22Rv1 (cell line): Measurements from ENCODE around the gene LSM2.

Experiments
- CTCF ChIP-seq: fragments of 450-650 bp; IDR thresholded peaks from 2 replicates; pipeline ENCODE4 v1.5.1; 2017; ENCODE audit warnings: mild to moderate bottlenecking
- ZFX ChIP-seq: fragments of 450-650 bp; IDR thresholded peaks from 2 replicates; pipeline ENCODE4 v1.6.1; 2017; ENCODE audit warnings: antibody characterized with exemption, borderline replicate concordance

- TF ChIP-seq CTCF = no peak
- no peak for TF ChIP-seq ZFX
These were observed 29.3 kb upstream of the LSM2 start for GRCh38 chr6:31836047-31836473.
